ENCODE data around the gene DCAF6.

The DCAF6 gene

DNA sequence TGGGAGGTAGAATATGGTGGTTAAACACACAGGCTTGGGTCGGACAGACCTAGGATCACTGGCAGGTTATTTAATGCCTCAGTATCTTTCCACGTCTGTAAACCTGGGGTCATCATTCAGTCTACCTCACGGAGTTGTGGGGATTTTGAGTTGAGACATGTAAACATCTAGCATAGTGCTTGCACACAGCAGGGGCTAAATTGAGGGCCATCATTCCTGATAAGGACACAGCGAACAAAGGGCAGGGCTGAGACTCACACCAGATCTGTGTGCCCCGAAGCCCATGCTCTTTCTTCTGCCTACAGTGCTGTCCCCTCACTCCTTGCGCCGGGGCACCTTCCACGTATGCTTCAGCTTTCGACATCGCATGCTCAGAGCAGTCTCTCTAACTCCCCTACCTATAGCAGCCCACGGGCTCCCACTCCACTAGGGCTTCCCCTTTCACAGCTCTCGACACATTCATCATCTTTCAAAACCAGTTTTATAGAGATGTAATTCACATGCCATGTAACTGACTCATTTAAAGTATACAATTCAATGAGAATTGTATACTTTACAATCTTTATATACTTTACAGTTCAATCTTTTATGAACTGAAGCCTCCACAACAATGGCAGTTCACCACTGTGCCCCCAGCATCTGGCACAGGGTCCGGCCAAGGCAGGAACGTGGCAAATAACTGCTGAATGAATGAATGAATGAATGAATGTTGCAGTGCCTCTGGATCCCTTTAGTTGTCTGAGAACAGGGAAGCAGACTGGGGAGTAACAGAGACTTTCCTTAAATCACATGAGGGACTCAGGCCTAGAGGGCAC, 152.2 kb downstream of the DCAF6 start:
- no peak for DNase-seq

- DNase-seq, result no peak
Measured at GRCh38 chr1:168089326-168089978, 153.0 kb downstream of the DCAF6 start.

DNA sequence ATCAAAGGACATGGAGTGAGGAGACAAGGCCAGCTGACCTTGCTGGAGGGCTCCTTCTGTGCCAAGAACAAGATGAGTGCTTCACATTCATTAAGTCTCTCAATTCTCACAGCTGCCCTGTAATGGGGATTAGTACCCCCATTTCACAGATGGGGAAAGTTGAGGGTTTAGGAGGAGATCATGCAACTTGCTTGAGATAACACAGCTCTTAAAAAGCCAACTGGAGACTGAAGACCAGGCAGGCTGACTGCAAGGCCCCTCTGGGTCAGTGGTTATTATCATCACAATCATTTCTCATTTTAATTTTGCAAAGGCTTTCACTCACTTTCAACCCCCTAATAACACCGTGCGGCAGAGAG, 153.5 kb downstream of the DCAF6 start:
- DNase-seq, result no peak

- DNase-seq, result no peak
Measured at GRCh38 chr1:168090395-168090794, 153.9 kb downstream of the DCAF6 start.

GRCh38 chr1:168091063-168091462, 154.6 kb downstream of the DCAF6 start:
- no peak for DNase-seq

- no peak for DNase-seq
Measured at GRCh38 chr1:168091720-168092550, 155.5 kb downstream of the DCAF6 start.

DNA sequence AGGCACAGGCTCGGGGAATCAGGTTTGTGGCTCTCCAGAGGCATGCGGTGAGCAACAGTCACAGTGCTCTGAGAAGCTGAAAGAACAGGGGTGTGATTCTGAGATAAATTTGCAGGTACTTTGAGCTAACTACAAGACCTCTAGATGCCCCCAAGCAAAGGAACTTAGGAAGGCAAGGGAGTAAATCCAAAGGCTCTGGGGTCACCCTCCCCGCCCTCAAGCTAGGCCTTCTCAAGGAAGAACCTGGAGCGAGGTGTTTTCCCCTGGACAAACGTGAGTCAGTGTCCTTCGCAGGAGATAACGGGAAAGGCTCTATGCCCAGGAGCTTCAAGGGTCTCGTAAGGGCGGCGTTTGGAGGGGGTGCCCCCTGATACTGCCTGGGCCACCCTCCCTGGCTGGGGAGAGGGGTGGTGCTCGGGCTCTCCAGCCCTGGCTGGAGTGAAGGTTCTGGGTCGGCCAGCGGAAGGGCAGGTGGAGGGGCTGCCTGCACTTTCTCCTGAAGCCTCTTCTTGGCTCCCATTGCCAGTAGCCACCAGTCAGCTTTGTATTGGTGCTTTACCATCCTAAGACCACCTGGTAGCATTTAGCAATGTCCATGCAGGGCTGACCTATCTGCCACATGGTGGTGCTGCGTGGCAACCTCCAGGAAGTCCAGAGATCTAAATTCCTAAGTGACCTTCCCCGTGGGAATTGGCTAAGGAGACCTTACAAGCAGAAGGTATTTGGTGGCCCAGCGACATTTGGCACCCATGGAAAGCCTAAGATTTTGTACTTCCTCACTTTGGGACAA, 156.3 kb downstream of the DCAF6 start:
- DNase-seq, result no peak

GRCh38 chr1:168093616-168094015, 157.1 kb downstream of the DCAF6 start:
- no peak for DNase-seq

DNA sequence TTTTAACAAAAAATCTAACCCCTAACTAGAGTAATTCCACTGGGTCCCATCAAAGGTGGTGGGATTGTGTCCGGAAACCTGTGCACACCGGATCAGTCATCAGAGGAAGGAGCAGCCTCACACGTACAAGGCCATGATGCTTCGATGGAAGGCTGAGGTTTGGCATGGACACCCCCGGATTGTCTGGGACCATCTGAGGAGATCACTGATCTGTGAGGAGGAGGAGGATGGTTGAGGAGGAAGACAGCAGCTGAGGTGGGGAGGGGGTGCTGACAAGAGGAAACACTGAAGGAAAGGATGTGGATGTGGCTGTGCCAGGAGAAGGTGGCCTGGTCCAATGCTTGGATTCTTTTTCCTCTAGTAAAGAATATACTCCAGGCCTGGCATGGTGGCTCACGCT, 159.0 kb downstream of the DCAF6 start:
- DNase-seq, result no peak

GRCh38 chr1:168096296-168097165, 160.0 kb downstream of the DCAF6 start:
- no peak for DNase-seq

DNA sequence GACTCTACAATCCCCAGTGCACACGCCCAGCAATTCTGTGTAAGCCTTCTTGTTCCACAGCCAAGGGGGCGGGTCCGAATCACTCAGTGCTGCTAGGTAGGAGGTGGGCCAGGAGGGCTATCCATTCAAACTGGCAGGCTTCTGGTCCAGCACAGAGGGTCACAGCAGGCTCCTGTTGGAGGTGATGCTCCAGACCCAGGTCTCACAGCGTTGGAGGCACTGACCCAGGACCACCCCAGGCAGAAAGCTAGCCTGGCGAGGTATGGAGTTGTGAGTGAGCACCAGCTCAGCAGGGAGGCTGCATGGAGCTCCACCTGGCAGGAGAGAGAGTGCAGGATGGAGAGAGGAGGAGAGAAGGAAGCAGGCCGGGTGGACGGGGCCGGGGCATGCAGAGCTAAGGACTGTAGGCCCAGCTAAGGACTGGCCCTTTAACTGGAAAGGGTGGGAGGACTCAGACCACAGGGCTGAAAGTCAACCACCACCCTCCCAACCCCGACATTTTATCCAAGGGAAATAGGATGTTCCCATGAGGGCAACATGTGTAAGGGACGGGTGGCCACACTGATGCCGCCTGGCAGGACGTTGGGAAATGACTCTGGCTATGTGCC, 161.5 kb downstream of the DCAF6 start:
- no peak for DNase-seq

- DNase-seq, result no peak
Measured at GRCh38 chr1:168098534-168099320, 162.2 kb downstream of the DCAF6 start.

- DNase-seq, result no peak
Measured at GRCh38 chr1:168099337-168099801, 162.9 kb downstream of the DCAF6 start.

- DNase-seq, result no peak
Measured at GRCh38 chr1:168100315-168101002, 164.0 kb downstream of the DCAF6 start.

DNA sequence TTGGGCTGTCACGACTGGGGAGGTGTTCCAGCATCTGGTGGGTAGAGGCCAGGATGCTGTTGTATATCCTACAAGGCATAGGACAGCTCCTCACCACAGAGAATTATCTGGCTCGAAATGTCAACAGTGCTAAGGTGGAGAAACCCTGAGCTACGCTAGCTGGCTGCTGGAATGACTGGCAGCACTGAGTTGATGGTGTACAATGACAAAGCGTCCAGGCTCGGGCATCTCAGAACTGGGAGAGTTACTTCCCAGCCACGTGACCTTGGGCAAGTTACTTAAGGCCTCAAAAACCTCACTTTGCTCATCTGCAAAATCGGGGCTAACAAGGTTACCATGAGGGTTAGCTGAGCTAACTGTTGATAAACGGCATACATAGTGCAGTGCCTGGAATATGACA, 164.9 kb downstream of the DCAF6 start:
- DNase-seq, result no peak

GRCh38 chr1:168102487-168102886, 166.0 kb downstream of the DCAF6 start:
- no peak for DNase-seq

DNA sequence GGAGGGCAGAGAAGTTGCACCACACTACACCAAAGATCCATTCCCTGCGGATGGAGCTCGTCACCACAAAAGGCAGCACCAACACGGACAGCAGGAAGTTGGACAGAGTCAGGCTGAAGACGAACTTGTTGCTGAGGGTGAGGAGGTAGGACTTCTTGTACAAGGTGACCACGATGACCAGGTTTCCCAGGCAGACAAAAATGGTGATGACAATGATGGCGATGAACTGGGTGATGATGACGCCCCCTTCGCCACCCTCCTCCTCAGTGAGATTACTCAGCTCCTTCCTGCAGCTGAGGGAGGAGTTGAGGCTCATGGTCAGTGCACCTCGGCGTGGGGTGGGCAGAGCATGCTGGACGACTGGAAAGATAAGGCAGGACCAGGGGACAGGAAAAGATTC, 168.1 kb downstream of the DCAF6 start:
- no peak for DNase-seq

DNA sequence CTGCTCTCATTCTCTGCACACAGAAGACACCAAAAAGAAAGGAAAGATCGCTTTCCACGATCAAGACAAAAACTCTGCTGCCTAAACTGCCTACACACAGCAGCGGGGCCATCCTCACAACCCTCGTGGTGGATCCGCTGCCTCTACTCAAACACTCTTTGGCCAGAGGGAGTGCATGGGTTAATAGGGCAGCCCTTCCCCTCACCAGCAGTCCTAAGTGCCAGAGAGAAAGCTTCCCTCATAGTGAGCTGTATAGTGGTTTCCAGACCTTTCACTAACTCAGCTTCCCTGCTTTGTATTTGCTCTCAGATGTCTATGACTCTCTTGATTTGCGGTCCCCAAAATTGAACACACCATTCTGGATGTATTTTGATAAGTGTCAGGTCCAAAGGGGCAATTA, 169.4 kb downstream of the DCAF6 start:
- no peak for DNase-seq

DNA sequence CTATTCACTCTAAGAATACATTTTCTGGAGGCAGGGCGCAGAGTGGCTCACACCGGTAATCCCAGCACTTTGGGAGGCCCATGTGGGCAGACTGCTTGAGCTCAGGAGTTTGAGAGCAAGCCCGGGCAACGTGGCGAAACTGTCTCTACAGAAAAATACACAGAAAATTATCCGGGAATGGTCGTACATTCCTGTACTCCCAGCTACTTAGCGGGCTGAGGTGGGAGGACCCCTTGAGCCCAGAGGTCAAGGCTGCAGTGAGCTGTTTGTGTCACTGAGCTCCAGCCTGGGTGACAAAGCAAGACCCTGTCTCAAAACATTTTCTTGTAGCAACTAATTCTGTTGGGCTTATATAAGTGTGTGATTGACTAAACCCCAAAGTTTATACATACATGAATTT, 169.8 kb downstream of the DCAF6 start:
- DNase-seq, result no peak
